ENCODE data around the gene TAOK3.
"Not testable (repeated sequence)": the region's sequence is repeated elsewhere in the genome, so short reads cannot be mapped to it uniquely, and the experiment has no call there.

Gene TAOK3

GRCh38 chr12:118188690-118189371 is 183.9 kb downstream of the TAOK3 start:
- no peak for DNase-seq

DNA sequence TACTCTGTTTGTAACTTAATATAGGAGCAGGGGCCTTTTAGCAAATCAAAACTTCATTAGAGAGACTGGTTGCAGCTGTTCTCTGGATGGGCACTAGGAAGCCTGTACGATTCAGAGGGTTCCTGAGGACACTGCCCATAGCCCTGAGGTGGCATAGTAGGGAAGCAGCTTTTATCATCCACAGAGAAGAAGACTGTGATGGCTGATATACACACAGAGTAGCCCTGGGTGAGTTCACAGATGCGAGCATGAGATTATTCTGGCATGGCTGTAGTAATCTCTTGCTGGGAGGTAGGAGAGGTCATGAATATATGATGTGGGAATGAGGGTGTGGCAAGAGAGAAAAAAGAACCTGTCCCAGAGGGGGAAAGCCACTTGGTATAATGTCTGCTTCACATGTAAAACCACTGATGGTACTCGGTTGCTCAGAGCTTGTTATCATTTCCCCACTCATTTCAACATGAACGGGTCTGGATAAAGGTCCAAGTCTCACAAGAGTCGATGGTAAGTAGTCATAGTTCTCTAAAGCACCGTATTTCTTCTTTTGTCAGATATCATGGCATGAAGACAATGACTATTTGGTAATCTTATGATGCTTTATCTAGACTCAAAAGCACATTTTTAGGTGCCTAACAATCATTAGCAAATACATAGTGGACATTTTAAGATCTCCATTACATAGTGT is 184.8 kb downstream of the TAOK3 start:
- no peak for DNase-seq

- no peak for DNase-seq
Measured at GRCh38 chr12:118185602-118186397, 186.9 kb downstream of the TAOK3 start.

- DNase-seq: no peak
Measured at GRCh38 chr12:118183711-118184110, 189.0 kb downstream of the TAOK3 start.

- DNase-seq: no peak
Measured at GRCh38 chr12:118183155-118183554, 189.6 kb downstream of the TAOK3 start.

- DNase-seq: no peak
Measured at GRCh38 chr12:118175823-118176447, 196.8 kb downstream of the TAOK3 start.

DNA sequence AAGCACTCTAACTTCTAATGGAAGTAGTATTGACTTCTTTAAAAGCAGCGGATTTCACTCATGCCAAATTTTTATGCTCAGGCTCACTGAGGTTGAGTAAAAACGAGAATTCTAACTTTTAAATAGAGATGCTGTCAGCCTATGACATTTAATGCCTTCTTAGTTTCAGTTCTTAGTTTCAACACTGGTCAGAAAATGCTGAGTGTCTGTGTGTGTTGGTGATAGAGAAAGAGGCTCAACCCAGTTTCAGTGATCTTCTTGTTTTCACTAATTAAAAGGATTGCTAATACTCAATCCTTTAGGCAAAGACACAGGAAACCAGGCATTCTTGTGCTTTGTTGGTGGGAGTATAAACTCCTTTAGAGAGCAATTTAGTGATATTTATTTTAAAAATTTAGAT is 205.8 kb downstream of the TAOK3 start:
- no peak for DNase-seq

GRCh38 chr12:118164798-118165486 is 207.8 kb downstream of the TAOK3 start:
- DNase-seq: peak; percentile 10

GRCh38 chr12:118160536-118160935 is 212.2 kb downstream of the TAOK3 start:
- no peak for DNase-seq

DNA sequence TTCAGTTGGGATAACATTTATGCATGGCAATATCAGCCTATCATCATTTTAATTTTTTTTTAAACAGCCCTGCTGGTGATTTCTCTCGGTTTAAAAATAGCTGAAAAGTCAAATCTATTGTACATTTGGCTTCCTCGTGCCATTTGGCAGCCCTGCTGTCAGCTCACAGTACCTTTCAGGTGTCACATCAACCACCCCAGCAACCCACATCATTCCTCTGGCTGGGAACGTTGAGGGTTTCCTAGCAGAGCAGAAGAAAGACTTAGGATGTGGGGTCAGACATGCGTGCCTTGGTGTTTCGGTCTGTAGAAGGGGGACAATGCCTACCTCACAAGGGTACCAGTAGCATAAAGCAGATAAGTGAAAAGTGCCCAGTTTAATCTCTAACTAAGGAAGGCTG is 221.0 kb downstream of the TAOK3 start:
- DNase-seq: no peak

- no peak for DNase-seq
Measured at GRCh38 chr12:118150625-118151024, 222.1 kb downstream of the TAOK3 start.

GRCh38 chr12:118148287-118148686 is 224.4 kb downstream of the TAOK3 start:
- no peak for DNase-seq

DNA sequence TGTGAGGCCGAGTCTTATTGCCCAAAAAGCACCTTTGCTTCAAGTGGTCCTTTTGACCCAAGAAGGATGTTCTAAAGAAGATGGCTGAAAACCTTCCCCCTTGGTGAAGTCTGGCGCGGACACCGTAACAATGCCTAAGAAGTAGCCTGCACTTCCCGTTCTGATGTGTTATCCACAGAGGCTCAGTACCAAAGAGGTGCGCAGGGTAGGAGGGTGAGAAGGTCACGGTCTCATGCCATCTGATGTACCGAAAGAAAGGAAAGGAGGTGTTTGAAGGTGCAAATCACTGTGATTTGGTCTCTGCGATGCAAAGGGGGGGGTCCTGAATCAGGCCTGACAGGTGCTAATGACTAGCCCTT is 226.9 kb downstream of the TAOK3 start:
- no peak for DNase-seq

- DNase-seq: no peak
Measured at GRCh38 chr12:118145113-118145797, 227.5 kb downstream of the TAOK3 start.

DNA sequence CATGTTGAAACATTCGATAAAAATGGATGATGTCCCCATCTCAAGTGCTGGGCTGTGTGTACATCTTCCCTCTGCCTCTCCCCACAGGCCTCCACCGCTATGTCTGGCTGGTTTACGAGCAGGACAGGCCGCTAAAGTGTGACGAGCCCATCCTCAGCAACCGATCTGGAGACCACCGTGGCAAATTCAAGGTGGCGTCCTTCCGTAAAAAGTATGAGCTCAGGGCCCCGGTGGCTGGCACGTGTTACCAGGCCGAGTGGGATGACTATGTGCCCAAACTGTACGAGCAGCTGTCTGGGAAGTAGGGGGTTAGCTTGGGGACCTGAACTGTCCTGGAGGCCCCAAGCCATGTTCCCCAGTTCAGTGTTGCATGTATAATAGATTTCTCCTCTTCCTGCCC is 228.2 kb downstream of the TAOK3 start:
- no peak for DNase-seq

DNA sequence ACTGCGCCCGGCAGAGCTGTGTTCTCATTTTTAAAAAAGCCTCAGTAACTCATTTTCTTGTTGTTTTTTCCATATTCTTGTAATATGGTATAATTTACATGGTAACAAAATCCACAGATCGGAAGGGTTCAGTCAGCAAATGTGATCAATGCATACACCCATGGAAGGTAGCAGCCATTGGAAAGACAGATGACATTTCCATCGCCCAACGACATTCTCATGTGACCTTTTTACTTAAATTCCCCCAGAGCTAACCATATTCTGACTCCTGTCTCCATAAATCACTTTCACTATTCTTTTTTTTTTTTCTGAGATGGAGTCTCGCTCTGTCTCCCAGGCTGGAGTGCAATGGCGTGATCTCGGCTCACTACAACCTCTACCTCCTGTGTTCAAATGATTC is 231.9 kb downstream of the TAOK3 start:
- DNase-seq: no peak

- no peak for DNase-seq
Measured at GRCh38 chr12:118137148-118137678, 235.5 kb downstream of the TAOK3 start.

DNA sequence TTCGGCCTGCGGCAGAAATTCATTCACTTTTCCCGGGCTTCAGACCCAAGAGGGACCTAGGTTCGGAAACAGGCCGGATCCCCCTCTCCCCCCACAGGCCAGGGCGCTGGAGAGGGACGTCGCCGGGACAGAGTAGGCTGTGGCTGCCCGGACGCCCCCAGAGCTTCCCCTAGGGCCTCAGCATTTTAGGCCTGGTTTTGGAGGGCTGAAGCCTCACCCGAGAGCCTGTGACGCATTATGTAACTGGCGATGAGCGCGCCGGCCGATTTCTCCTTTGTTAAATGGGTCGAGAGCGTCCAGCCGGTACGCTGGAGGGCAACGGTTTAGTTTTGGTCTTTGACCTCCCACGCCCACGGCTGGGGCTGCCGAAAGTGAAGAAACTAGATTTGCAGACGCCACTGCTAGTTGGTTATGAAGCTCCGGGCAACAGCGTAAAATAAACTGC is 236.1 kb downstream of the TAOK3 start:
- DNase-seq: peak; percentile 23

- DNase-seq: peak; percentile 92
Measured at GRCh38 chr12:118135788-118136558, 236.7 kb downstream of the TAOK3 start, which contains the start of gene PEBP1. TSS of gene PEBP1 (plus strand) at chr12:118136124. CDS start at chr12:118136210, 86 bp downstream.

- not testable (repeated sequence) for DNase-seq
Measured at GRCh38 chr12:118129436-118129835, 243.3 kb downstream of the TAOK3 start.

DNA sequence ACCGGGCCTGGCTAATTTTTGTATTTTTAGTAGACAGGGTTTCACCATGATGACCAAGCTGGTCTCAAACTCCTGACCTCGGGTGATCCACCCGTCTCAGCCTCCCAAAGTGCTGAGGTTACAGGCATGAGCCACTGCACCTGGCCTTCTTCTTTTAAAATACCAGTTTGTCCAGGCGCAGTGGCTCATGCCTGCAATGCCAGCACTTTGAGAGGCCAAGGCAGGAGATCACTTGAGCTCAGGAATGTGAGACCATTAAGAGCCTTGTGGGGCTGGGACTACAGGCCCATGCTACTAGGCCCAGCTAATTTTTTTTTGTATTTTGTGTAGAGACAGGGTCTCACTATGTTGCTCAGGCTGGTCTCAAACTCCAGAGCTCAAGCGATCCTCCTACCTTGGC is 244.8 kb downstream of the TAOK3 start:
- DNase-seq: no peak

Measured in CD4-positive, alpha-beta T cell treated with Interleukin-10 for 1 hour (primary cell).